ENCODE data around the gene OTOS. TPM values are rescaled to one million over a fixed set of nuclear protein-coding genes. Genes with fewer than 3 reads are reported as not detected.

OTOS gene
- polyA plus RNA-seq, 1 donor from 2014 or later = not detected

- H3K79me2 ChIP-seq (replicated peaks; ENCODE audit: insufficient read depth, low read length) = peaks cover 23% of the 10 kb centered on the region
- peak overlapping the region; percentile 99 for H3K4me3 ChIP-seq (ENCODE audit: low read length)
- H3K27ac ChIP-seq (ENCODE audit: low read length) = no peak overlapping the region
- peak overlapping the region; percentile 83 for H3K9ac ChIP-seq (ENCODE audit: low read length)
- peak overlapping the region; percentile 48 for H3K4me2 ChIP-seq (ENCODE audit: low read length)
- no peaks in the 10 kb centered on the region for H3K27me3 ChIP-seq (ENCODE audit: insufficient read depth, low read depth, low read length)
- TF ChIP-seq EZH2 (IDR thresholded peaks at IDR 0.05; ENCODE audit: borderline replicate concordance, insufficient read depth, low read length, poor library complexity, severe bottlenecking) (no peak), POLR2AphosphoS5 (IDR thresholded peaks at IDR 0.05) (no peak), EP300 (conservative IDR thresholded peaks at IDR 0.05; ENCODE audit: poor library complexity, severe bottlenecking) (no peak), TAF1 (IDR thresholded peaks at IDR 0.05; ENCODE audit: low read depth) (no peak), CTCF (IDR thresholded peaks at IDR 0.05; ENCODE audit: poor library complexity, severe bottlenecking) (no peak), SMC3 (conservative IDR thresholded peaks at IDR 0.05; ENCODE audit: poor library complexity) (no peak), RAD21 (conservative IDR thresholded peaks at IDR 0.05) (no peak), MXI1 (conservative IDR thresholded peaks at IDR 0.05; ENCODE audit: poor library complexity, severe bottlenecking) (no peak)
- TF ChIP-seq, protein P1, sequence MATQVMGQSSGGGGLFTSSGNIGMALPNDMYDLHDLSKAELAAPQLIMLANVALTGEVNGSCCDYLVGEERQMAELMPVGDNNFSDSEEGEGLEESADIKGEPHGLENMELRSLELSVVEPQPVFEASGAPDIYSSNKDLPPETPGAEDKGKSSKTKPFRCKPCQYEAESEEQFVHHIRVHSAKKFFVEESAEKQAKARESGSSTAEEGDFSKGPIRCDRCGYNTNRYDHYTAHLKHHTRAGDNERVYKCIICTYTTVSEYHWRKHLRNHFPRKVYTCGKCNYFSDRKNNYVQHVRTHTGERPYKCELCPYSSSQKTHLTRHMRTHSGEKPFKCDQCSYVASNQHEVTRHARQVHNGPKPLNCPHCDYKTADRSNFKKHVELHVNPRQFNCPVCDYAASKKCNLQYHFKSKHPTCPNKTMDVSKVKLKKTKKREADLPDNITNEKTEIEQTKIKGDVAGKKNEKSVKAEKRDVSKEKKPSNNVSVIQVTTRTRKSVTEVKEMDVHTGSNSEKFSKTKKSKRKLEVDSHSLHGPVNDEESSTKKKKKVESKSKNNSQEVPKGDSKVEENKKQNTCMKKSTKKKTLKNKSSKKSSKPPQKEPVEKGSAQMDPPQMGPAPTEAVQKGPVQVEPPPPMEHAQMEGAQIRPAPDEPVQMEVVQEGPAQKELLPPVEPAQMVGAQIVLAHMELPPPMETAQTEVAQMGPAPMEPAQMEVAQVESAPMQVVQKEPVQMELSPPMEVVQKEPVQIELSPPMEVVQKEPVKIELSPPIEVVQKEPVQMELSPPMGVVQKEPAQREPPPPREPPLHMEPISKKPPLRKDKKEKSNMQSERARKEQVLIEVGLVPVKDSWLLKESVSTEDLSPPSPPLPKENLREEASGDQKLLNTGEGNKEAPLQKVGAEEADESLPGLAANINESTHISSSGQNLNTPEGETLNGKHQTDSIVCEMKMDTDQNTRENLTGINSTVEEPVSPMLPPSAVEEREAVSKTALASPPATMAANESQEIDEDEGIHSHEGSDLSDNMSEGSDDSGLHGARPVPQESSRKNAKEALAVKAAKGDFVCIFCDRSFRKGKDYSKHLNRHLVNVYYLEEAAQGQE (IDR thresholded peaks at IDR 0.05; ENCODE audit: borderline replicate concordance) = no peak
- no peaks in the 10 kb centered on the region for H3K9me3 ChIP-seq (ENCODE audit: low read length)
- H3F3A ChIP-seq (ENCODE audit: insufficient read depth, low read length, poor library complexity, severe bottlenecking) = no peaks in the 10 kb centered on the region
- no peaks in the 10 kb centered on the region for H3K36me3 ChIP-seq (ENCODE audit: insufficient read depth, low read length)
- H2AFZ ChIP-seq (ENCODE audit: low read depth, low read length) = peak overlapping the region; percentile 93
- H4K20me1 ChIP-seq (ENCODE audit: insufficient read depth) = no peaks in the 10 kb centered on the region
- H3K9me2 ChIP-seq (ENCODE audit: insufficient read depth, low read length) = no peaks in the 10 kb centered on the region
Observed at GRCh38 chr2:240136671-240137292, 3.7 kb downstream of the OTOS start.

DNA sequence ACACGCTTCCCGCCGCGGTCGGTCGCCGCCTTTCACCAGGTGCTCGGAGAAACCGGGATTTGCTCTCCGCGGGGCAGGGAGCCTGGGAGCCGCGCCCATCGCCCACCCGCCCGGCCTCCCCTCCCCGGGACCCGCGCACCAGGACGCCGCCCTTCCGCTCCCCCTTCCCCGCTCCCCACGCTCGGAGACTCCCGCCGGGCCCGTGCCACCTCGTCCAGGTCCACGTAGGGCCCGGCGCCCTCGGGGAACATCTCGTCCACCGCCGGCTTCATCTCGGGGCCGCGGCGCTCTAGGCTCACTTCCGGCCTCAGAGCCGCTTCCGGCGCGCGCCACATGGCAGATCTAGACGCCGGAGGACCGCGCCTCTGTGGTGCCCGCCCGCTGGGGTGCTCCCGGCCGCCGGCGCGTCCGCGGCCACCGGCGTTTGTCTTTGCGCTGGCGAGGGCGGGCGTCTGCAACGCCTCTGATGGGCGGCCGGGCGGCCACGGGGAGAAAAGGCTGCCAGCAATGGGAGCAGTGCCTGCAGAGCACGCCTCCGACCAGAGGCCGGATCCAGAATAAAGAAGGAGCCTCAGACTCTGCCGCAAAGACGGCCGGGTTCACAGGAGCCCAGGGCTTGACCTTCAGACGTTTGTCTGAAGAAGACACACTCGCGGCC, 4.3 kb downstream of the OTOS start, which contains the start of gene COPS9:
TSS of gene COPS9 (minus strand) at position 293 of the 658 bp plus-strand sequence. CDS start at position 272, 21 bp downstream.
- Histone ChIP-seq H4K20me1 (ENCODE audit: insufficient read depth) (no peaks in the 10 kb centered on the region), H3K4me2 (ENCODE audit: low read length) (peak within 1 kb of the TSS; percentile 99), H3K9ac (ENCODE audit: low read length) (peak within 1 kb of the TSS; percentile 83), H3K36me3 (ENCODE audit: insufficient read depth, low read length) (no peaks in the 10 kb centered on the region), H3K9me2 (ENCODE audit: insufficient read depth, low read length) (no peaks in the 10 kb centered on the region), H3F3A (ENCODE audit: insufficient read depth, low read length, poor library complexity, severe bottlenecking) (no peaks in the 10 kb centered on the region), H3K27me3 (ENCODE audit: insufficient read depth, low read depth, low read length) (no peaks in the 10 kb centered on the region), H3K4me3 (ENCODE audit: low read length) (peak within 1 kb of the TSS; percentile 99), H2AFZ (ENCODE audit: low read depth, low read length) (peak within 1 kb of the TSS; percentile 93), H3K79me2 (replicated peaks; ENCODE audit: insufficient read depth, low read length) (peaks cover 23% of the 10 kb centered on the region), H3K9me3 (ENCODE audit: low read length) (no peaks in the 10 kb centered on the region), H3K27ac (ENCODE audit: low read length) (peak within 1 kb of the TSS; percentile 18)
- no peak for TF ChIP-seq EZH2 (IDR thresholded peaks at IDR 0.05; ENCODE audit: borderline replicate concordance, insufficient read depth, low read length, poor library complexity, severe bottlenecking)
- peak; percentile 29 for TF ChIP-seq EP300 (conservative IDR thresholded peaks at IDR 0.05; ENCODE audit: poor library complexity, severe bottlenecking)
- TF ChIP-seq RAD21 (conservative IDR thresholded peaks at IDR 0.05) = peak; percentile 18
- peak; percentile 28 for TF ChIP-seq CTCF (IDR thresholded peaks at IDR 0.05; ENCODE audit: poor library complexity, severe bottlenecking)
- peak; percentile 90 for TF ChIP-seq MXI1 (conservative IDR thresholded peaks at IDR 0.05; ENCODE audit: poor library complexity, severe bottlenecking)
- peak; percentile 39 for TF ChIP-seq SMC3 (conservative IDR thresholded peaks at IDR 0.05; ENCODE audit: poor library complexity)
- TF ChIP-seq, protein P1 (IDR thresholded peaks at IDR 0.05; ENCODE audit: borderline replicate concordance) = no peak
- peak; percentile 65 for TF ChIP-seq TAF1 (IDR thresholded peaks at IDR 0.05; ENCODE audit: low read depth)
- TF ChIP-seq POLR2AphosphoS5 (IDR thresholded peaks at IDR 0.05) = peak; percentile 92

Data from neural cell (in vitro differentiated cells).